Peyer's patch (tissue), 4 donors: ENCODE results near the gene BRD8. TPM values are rescaled to one million over a fixed set of nuclear protein-coding genes. Genes with fewer than 3 reads are reported as not detected.

ENCODE experiments used
- DNase-seq, 3 donors: peaks; one replicate each; pipeline ENCODE4 v3.0.0-alpha.2; 2017 to 2019
- H3K27ac ChIP-seq, 4 donors: fragments of 200-600 bp; sonication (generic); one replicate each; pipeline ENCODE4 v1.5.1; 2016 to 2019
- H3K27me3 ChIP-seq, 2 donors: fragments of 200-600 bp; sonication (generic); one replicate each; pipeline ENCODE4 v1.5.1; 2019
- H3K36me3 ChIP-seq, 3 donors: fragments of 200-600 bp; sonication (generic); one replicate each; pipeline ENCODE4 v1.5.1; 2016 to 2019
- H3K4me1 ChIP-seq, 4 donors: fragments of 200-600 bp; sonication (generic); one replicate each; pipeline ENCODE4 v1.5.1; 2016 to 2019
- H3K4me3 ChIP-seq, 4 donors: fragments of 200-600 bp; sonication (generic); 1 replicate in 3 of 4; 2 replicates in 1 of 4; pipeline ENCODE4 v1.5.1; 2016 to 2019; ENCODE audit warnings: mild to moderate bottlenecking in 1 of 4
- H3K9me3 ChIP-seq, 4 donors: fragments of 200-600 bp; sonication (generic); one replicate each; pipeline ENCODE4 v1.5.1; 2016 to 2019; ENCODE audit warnings: mild to moderate bottlenecking in 1 of 4
- CTCF ChIP-seq, 6 experiments: fragments of 450-650 bp in 4 of 6; fragments of 200-600 bp in 2 of 6; sonication (generic) in 1 of 6; IDR thresholded peaks; one replicate each; pipeline ENCODE4 v1.5.1; 2017 to 2019; ENCODE audit warnings: antibody characterized with exemption in 6 of 6, mild to moderate bottlenecking in 3 of 6, moderate library complexity in 1 of 6
- POLR2A ChIP-seq, 2 donors: fragments of 450-650 bp; IDR thresholded peaks; one replicate each; pipeline ENCODE4 v1.5.1; 2017; ENCODE audit warnings: antibody characterized with exemption in 2 of 2, mild to moderate bottlenecking in 2 of 2, moderate library complexity in 2 of 2
- total RNA-seq, 4 donors: library from RNA; depleted of rRNA; stranded (reverse); fragments of >200 nt; gene quantifications; one replicate each; pipeline ENCODE4 v1.1.0, GENCODE V29; 2016

The BRD8 gene
- total RNA-seq, 4 donors from 2014 or later: 42.2 to 130 (median 70.8) TPM

- DNase-seq: no peak
- Histone ChIP-seq H3K27me3 (no peaks in the 10 kb centered on the region), H3K27ac (no peak overlapping the region), H3K36me3 (no peaks in the 10 kb centered on the region), H3K4me3 (no peak overlapping the region), H3K4me1 (no peaks in the 10 kb centered on the region), H3K9me3 (no peaks in the 10 kb centered on the region)
- TF ChIP-seq CTCF (IDR thresholded peaks at IDR 0.05) (no peak), POLR2A (IDR thresholded peaks at IDR 0.05) (no peak)
These were observed 81.2 kb downstream of the BRD8 start for GRCh38 chr5:138096997-138097828.

GRCh38 chr5:138096363-138096762 lies 82.1 kb downstream of the BRD8 start:
- no peaks in the 10 kb centered on the region for H3K9me3 ChIP-seq
- DNase-seq: no peak
- H3K36me3 ChIP-seq: no peaks in the 10 kb centered on the region
- H3K27me3 ChIP-seq: no peaks in the 10 kb centered on the region
- TF ChIP-seq CTCF (IDR thresholded peaks at IDR 0.05): no peak
- no peak for TF ChIP-seq POLR2A (IDR thresholded peaks at IDR 0.05)
- no peak overlapping the region for H3K4me3 ChIP-seq
- H3K4me1 ChIP-seq: no peaks in the 10 kb centered on the region
- H3K27ac ChIP-seq: no peak overlapping the region

- Histone ChIP-seq H3K4me1 (no peaks in the 10 kb centered on the region), H3K36me3 (no peaks in the 10 kb centered on the region), H3K27me3 (no peaks in the 10 kb centered on the region), H3K27ac (no peak overlapping the region), H3K4me3 (no peak overlapping the region), H3K9me3 (no peaks in the 10 kb centered on the region)
- DNase-seq: no peak
- TF ChIP-seq POLR2A (IDR thresholded peaks at IDR 0.05): no peak
- TF ChIP-seq CTCF (IDR thresholded peaks at IDR 0.05): no peak
These were observed 83.1 kb downstream of the BRD8 start for GRCh38 chr5:138095100-138095907.

- H3K27ac ChIP-seq: no peak overlapping the region
- H3K9me3 ChIP-seq: no peaks in the 10 kb centered on the region
- TF ChIP-seq CTCF (IDR thresholded peaks at IDR 0.05) (no peak), POLR2A (IDR thresholded peaks at IDR 0.05) (no peak)
- no peaks in the 10 kb centered on the region for H3K4me1 ChIP-seq
- no peak overlapping the region for H3K4me3 ChIP-seq
- H3K36me3 ChIP-seq: no peaks in the 10 kb centered on the region
- H3K27me3 ChIP-seq: no peaks in the 10 kb centered on the region
- no peak for DNase-seq
These were observed 85.4 kb downstream of the BRD8 start for GRCh38 chr5:138093036-138093435.

- no peak for DNase-seq
- no peak overlapping the region for H3K27ac ChIP-seq
- no peaks in the 10 kb centered on the region for H3K4me1 ChIP-seq
- H3K27me3 ChIP-seq: no peaks in the 10 kb centered on the region
- no peak for TF ChIP-seq CTCF (IDR thresholded peaks at IDR 0.05)
- no peak for TF ChIP-seq POLR2A (IDR thresholded peaks at IDR 0.05)
- no peaks in the 10 kb centered on the region for H3K9me3 ChIP-seq
- no peak overlapping the region for H3K4me3 ChIP-seq
- H3K36me3 ChIP-seq: no peaks in the 10 kb centered on the region
These were observed 86.1 kb downstream of the BRD8 start for GRCh38 chr5:138092301-138092700.
